GM21447 (cell line): ENCODE results near the gene TMCO4.

ENCODE experiments used
- ATAC-seq: cut with Tn5 transposase; IDR thresholded peaks from one replicate; pipeline ENCODE4 v1.9.1; 2021; ENCODE audit not compliant: unreplicated experiment

Gene TMCO4

GRCh38 chr1:19776933-19777332, 22.8 kb downstream of the TMCO4 start:
- no peak for ATAC-seq

- ATAC-seq: no peak
Measured at GRCh38 chr1:19776287-19776686, 23.4 kb downstream of the TMCO4 start.

- ATAC-seq: no peak
Measured at GRCh38 chr1:19775831-19776230, 23.9 kb downstream of the TMCO4 start.

GRCh38 chr1:19775317-19775716, 24.4 kb downstream of the TMCO4 start:
- no peak for ATAC-seq

- no peak for ATAC-seq
Measured at GRCh38 chr1:19774180-19774785, 25.4 kb downstream of the TMCO4 start.

GRCh38 chr1:19773485-19773884, 26.2 kb downstream of the TMCO4 start:
- no peak for ATAC-seq

GRCh38 chr1:19772053-19772452, 27.7 kb downstream of the TMCO4 start:
- no peak for ATAC-seq

- no peak for ATAC-seq
Measured at GRCh38 chr1:19771350-19771749, 28.4 kb downstream of the TMCO4 start.

GRCh38 chr1:19770436-19771190, 29.1 kb downstream of the TMCO4 start:
- ATAC-seq: no peak

GRCh38 chr1:19769211-19769932, 30.3 kb downstream of the TMCO4 start:
- no peak for ATAC-seq

- ATAC-seq: no peak
Measured at GRCh38 chr1:19768353-19769210, 31.1 kb downstream of the TMCO4 start.

- ATAC-seq: no peak
Measured at GRCh38 chr1:19765623-19766022, 34.1 kb downstream of the TMCO4 start.

- ATAC-seq: no peak
Measured at GRCh38 chr1:19764848-19765247, 34.9 kb downstream of the TMCO4 start.

- ATAC-seq: no peak
Measured at GRCh38 chr1:19762175-19762779, 37.4 kb downstream of the TMCO4 start.

GRCh38 chr1:19759740-19760089, 40.0 kb downstream of the TMCO4 start:
- no peak for ATAC-seq

- ATAC-seq: no peak
Measured at GRCh38 chr1:19758227-19758830, 41.4 kb downstream of the TMCO4 start.

- ATAC-seq: no peak
Measured at GRCh38 chr1:19757641-19758040, 42.1 kb downstream of the TMCO4 start.

- no peak for ATAC-seq
Measured at GRCh38 chr1:19756480-19756879, 43.2 kb downstream of the TMCO4 start.

- ATAC-seq: no peak
Measured at GRCh38 chr1:19754482-19754881, 45.2 kb downstream of the TMCO4 start.

- no peak for ATAC-seq
Measured at GRCh38 chr1:19752083-19752696, 47.5 kb downstream of the TMCO4 start.
